ENCODE results near the gene STK4. TPM values are rescaled to one million over a fixed set of nuclear protein-coding genes. Genes with fewer than 3 reads are reported as not detected.

Gene STK4
- total RNA-seq = 11.3 and 12.5 TPM in 2 replicates

DNA sequence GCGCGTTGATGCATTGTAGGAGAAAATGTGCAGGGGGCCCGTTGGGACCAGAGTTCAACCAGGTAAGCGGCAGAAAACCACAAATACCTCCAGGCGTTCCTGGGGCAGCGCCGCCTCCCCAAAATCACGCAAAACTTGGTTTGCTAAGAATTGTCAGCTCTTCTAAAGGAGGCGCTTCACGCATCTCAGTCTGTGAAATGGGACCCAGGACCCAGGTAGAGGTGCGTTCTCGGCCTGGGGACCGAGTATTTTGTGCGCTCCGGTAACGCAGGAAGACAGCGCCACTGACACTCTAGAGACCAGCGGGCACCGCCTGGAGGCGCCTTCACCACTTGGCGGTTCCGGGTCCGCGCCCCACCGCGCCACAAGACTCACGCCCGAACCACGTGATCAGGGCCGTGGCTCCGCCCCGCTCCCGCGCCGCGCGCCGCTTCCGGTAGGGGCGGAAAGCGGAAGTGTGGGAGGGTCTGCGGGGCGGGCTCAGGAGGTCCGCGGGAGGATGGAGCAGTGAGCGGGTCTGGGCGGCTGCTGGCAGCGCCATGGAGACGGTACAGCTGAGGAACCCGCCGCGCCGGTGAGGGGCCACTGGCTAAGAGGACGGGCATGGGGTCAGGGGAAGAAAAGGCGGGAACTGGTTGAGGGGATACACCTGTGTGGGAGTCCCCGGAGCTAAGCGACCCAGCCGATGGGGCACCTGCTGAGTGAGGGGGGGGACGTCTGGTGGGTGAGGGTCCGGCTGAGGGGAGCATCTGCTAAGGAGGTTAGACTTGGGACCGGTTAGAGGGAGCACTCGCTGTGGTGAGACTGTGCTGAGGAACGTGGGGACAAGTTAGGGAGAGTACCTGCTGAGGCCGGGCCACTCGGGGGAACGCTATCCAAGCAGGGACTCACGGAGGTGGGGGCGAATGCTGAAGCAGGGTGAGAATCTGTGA lies at the start of gene STK4:
Gene STK4, plus strand, starts transcription at position 483 of the 932 bp plus-strand sequence. Its CDS starts 57 bp downstream, at position 540.

DNA sequence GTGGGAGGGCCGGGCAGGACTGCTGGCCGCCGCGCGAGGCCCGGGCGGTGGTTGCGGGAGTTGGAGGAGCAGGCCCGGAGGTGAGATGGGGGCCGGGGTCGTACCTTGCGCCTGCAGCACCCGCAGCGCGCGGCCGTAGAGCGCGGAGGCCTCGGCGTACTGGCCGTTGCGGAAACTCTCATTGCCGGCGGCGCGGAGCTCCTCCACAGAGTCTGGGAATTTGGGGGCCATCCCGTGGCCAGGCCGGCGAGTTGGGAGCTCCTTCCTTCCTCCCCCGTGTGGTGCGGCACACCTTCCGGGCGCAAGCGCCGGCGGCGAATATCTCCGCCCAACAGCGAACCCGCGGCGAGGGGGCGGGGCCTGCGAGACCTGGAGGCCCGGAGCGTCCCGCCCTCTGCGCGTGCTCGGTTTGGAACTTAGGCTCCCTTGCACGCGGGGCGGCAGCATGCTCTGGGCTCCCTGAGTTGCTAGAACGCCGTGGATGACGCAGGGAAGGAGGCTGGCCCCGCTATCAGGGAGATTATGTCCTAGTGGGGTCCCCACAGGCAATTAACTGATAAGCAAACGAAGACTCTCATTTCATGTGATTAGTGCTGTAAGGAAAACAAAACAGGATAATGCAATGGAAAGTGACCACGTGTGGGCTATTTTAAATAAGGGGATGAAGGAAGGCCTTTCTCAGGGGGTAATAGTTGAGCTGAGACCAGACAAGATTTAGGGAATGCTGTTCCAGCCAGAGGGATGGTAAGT lies 6.0 kb upstream of the STK4 start, which contains the start of gene TOMM34:
Gene TOMM34, minus strand, starts transcription at position 295 of the 750 bp plus-strand sequence. Its CDS starts 64 bp downstream, at position 231.

GRCh38 chr20:45100563-45101245 lies 134.4 kb downstream of the STK4 start, which contains the start of gene KCNS1:
Gene KCNS1, minus strand, starts transcription at chr20:45101127. Its CDS starts 1,891 bp downstream, at chr20:45099236.

DNA sequence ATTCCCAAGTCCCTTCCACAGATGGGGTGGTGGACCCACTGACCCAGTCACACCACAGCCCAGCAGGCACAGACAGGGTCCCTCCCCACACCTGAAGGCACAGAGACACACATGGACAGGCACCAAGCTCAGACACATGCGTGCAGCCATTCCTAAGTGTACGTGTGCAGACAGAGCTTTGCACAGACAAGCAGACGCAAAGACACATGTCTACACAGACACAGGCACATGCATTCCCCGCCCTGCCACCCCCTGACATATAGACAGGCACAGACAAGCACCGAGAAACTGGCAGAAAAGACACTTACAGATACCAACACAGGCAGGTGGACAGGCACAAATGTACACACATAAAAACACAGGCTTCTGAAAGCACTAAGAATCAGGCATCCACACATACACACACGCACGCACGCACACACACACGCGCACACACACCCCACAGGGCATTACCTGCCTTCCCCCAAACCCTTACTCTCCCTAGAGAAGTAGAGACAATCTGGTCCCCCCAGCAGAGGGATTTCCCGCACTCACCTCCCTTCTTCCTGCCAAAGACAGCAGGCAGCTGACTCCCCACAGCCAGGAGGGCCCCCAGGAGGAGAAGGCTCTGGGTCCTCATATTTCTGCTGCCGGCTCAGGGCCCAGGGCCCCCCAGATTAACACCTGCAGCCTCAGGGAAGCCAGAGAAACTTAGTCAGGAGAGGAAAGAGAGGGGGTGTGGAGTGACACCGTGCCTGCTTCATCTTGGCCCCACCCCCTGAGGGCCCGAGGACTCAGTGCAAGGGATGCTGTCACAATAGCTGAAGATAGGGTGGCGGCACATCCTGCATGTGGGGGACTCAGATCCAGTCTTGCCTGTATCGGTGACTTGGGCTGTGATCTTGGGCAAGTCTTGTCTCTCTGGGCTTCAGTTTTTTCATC lies 148.4 kb downstream of the STK4 start, which contains the start of gene WFDC5:
Gene WFDC5, minus strand, starts transcription at position 710 of the 921 bp plus-strand sequence. Its CDS starts 91 bp downstream, at position 619.

DNA sequence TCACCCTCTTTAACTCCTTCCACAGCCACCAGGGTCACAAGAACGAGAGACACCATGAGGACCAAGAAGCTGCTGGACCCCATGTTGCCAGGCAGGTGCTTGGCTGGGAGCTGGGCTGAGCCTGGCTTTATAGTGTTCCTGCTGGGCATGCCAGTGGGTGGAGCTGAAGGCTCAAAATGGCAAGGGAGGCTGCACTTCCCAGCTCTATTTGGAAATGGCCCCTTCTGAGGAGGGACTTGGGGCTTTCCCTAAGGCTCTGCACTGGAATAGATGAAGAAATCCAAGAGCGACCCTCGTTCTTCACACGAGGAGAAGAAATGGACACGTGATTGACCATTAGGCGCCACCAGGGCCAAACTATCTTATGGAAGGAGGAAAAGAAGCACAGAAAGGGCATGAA lies 158.1 kb downstream of the STK4 start, which contains the start of gene WFDC12:
Gene WFDC12, minus strand, starts transcription at position 101 of the 400 bp plus-strand sequence. Its CDS starts 18 bp downstream, at position 83.

Other genes with a start within 250 kb of the STK4 start
- gene KCNK15, start 220.6 kb upstream of the STK4 start, total RNA-seq = 1.5 and 2.0 TPM in 2 replicates
- 0.12 and 0.34 TPM in 2 replicates for gene RIMS4, start 156.0 kb upstream of the STK4 start, total RNA-seq
- 93.9 and 120 TPM in 2 replicates for gene YWHAB, start 80.8 kb upstream of the STK4 start, total RNA-seq
- gene PABPC1L, start 56.5 kb upstream of the STK4 start, total RNA-seq = 6.9 and 20.2 TPM in 2 replicates
- 18.3 and 18.8 TPM in 2 replicates for gene TOMM34, start 6.1 kb upstream of the STK4 start, total RNA-seq
- gene KCNS1, start 134.6 kb downstream of the STK4 start, total RNA-seq = 1.4 TPM in 2 replicates
- gene WFDC5, start 148.7 kb downstream of the STK4 start, total RNA-seq = not detected in 2 replicates
- not detected in 2 replicates for gene WFDC12, start 158.0 kb downstream of the STK4 start, total RNA-seq
- gene PI3, start 208.4 kb downstream of the STK4 start, total RNA-seq = not detected in 2 replicates
- gene SEMG1, start 240.5 kb downstream of the STK4 start, total RNA-seq = not detected in 2 replicates

Data from pericardium fibroblast (primary cell).